HepG2 (cell line): ENCODE measurements around the gene KIF22. TPM values are rescaled to one million over a fixed set of nuclear protein-coding genes. Genes with fewer than 3 reads are reported as not detected.

Experiments used
- ADNP ChIP-seq: sonication (generic); formaldehyde crosslinking; IDR thresholded peaks from 2 replicates; pipeline ENCODE4 v1.4.0; 2020; ENCODE audit warnings: missing genetic modification reagents
- ATAD3A ChIP-seq: sonication (generic); formaldehyde crosslinking; IDR thresholded peaks from 2 replicates; pipeline ENCODE4 v1.4.0; 2020; ENCODE audit warnings: missing genetic modification reagents
- ATF3 ChIP-seq: sonication (generic); formaldehyde crosslinking; IDR thresholded peaks from 2 replicates; pipeline ENCODE4 v1.4.0; 2020; ENCODE audit warnings: missing genetic modification reagents
- ATF4 ChIP-seq, 2 experiments: fragments of 450-650 bp in 1 of 2; sonication (generic) in 1 of 2; formaldehyde crosslinking; IDR thresholded peaks; 2 replicates each; pipeline versions ENCODE4 v1.5.0 to v1.8.0; 2020 to 2022; ENCODE audit warnings: mild to moderate bottlenecking in 1 of 2, missing genetic modification reagents in 1 of 2
- ATRX ChIP-seq: sonication (generic); formaldehyde crosslinking; IDR thresholded peaks from 2 replicates; pipeline ENCODE4 v1.4.0; 2020; ENCODE audit warnings: missing genetic modification reagents, borderline replicate concordance
- DNMT1 ChIP-seq: sonication (generic); formaldehyde crosslinking; IDR thresholded peaks from 2 replicates; pipeline ENCODE4 v1.5.1; 2020; ENCODE audit warnings: mild to moderate bottlenecking, missing genetic modification reagents
- DRAP1 ChIP-seq: IDR thresholded peaks from 2 replicates; pipeline ENCODE4 v1.6.1; 2016; ENCODE audit warnings: missing genetic modification reagents, missing compliant biosample characterization
- EZH2 ChIP-seq: conservative IDR thresholded peaks from 2 replicates; pipeline ENCODE4 v1.6.1; 2012; ENCODE audit warnings: mild to moderate bottlenecking, low read depth, low read length, moderate library complexity
- FOXC1 ChIP-seq: sonication (generic); formaldehyde crosslinking; IDR thresholded peaks from 2 replicates; pipeline ENCODE4 v1.8.0; 2022; ENCODE audit warnings: mild to moderate bottlenecking, missing genetic modification reagents, borderline replicate concordance
- HMG20A ChIP-seq: IDR thresholded peaks from 2 replicates; pipeline ENCODE4 v1.6.1; 2016; ENCODE audit warnings: borderline replicate concordance
- KDM6A ChIP-seq: IDR thresholded peaks from 2 replicates; pipeline ENCODE4 v1.6.1; 2016; ENCODE audit warnings: low read depth
- MXD4 ChIP-seq: IDR thresholded peaks from 2 replicates; pipeline ENCODE4 v1.6.1; 2016; ENCODE audit warnings: mild to moderate bottlenecking, missing biosample characterization, missing genetic modification reagents
- PAX8 ChIP-seq: sonication (generic); formaldehyde crosslinking; IDR thresholded peaks from 2 replicates; pipeline ENCODE4 v1.8.0; 2022; ENCODE audit warnings: mild to moderate bottlenecking, missing genetic modification reagents, borderline replicate concordance
- PCBP2 ChIP-seq: fragments of 200-400 bp; formaldehyde crosslinking; optimal IDR thresholded peaks from 2 replicates; pipeline ENCODE3; 2018; ENCODE audit warnings: low read length, low read depth; ENCODE audit not compliant: poor library complexity, severe bottlenecking
- PLSCR1 ChIP-seq: sonication (generic); formaldehyde crosslinking; IDR thresholded peaks from 2 replicates; pipeline ENCODE4 v1.5.0; 2020; ENCODE audit warnings: missing genetic modification reagents, mild to moderate bottlenecking, borderline replicate concordance
- POLR2AphosphoS5 ChIP-seq: IDR thresholded peaks from 2 replicates; pipeline ENCODE4 v1.6.1; 2012; ENCODE audit warnings: low read depth, low read length
- RFX1 ChIP-seq: fragments of 450-650 bp; IDR thresholded peaks from 2 replicates; pipeline ENCODE4 v1.6.1; 2017
- RXRB ChIP-seq: IDR thresholded peaks from 2 replicates; pipeline ENCODE4 v1.6.1; 2016; ENCODE audit warnings: borderline replicate concordance, missing genetic modification reagents, missing compliant biosample characterization
- SNAI1 ChIP-seq: sonication (generic); formaldehyde crosslinking; IDR thresholded peaks from 2 replicates; pipeline ENCODE4 v1.5.0; 2020; ENCODE audit warnings: mild to moderate bottlenecking, missing genetic modification reagents, borderline replicate concordance
- TFDP1 ChIP-seq: IDR thresholded peaks from 2 replicates; pipeline ENCODE4 v1.6.1; 2016; ENCODE audit warnings: missing compliant biosample characterization, missing genetic modification reagents, borderline replicate concordance
- TP53 ChIP-seq: sonication (generic); formaldehyde crosslinking; conservative IDR thresholded peaks from 2 replicates; pipeline ENCODE4 v1.4.0; 2020; ENCODE audit warnings: missing genetic modification reagents
- ZFP82 ChIP-seq: sonication (generic); formaldehyde crosslinking; IDR thresholded peaks from 2 replicates; pipeline ENCODE4 v1.5.1; 2020; ENCODE audit warnings: mild to moderate bottlenecking, missing genetic modification reagents, borderline replicate concordance
- ZMAT5 ChIP-seq: sonication (generic); formaldehyde crosslinking; IDR thresholded peaks from 2 replicates; pipeline ENCODE4 v1.5.0; 2020; ENCODE audit warnings: mild to moderate bottlenecking, low read depth, missing genetic modification reagents, borderline replicate concordance
- ZNF383 ChIP-seq: sonication (generic); formaldehyde crosslinking; IDR thresholded peaks from 2 replicates; pipeline ENCODE4 v1.4.0; 2020; ENCODE audit warnings: missing genetic modification reagents, mild to moderate bottlenecking, borderline replicate concordance
- ZNF543 ChIP-seq: sonication (generic); formaldehyde crosslinking; IDR thresholded peaks from 2 replicates; pipeline ENCODE4 v1.4.0; 2020; ENCODE audit warnings: mild to moderate bottlenecking, missing genetic modification reagents
- ZNF556 ChIP-seq: sonication (generic); formaldehyde crosslinking; IDR thresholded peaks from 2 replicates; pipeline ENCODE4 v1.4.0; 2020; ENCODE audit warnings: mild to moderate bottlenecking, missing genetic modification reagents, borderline replicate concordance
- ZNF747 ChIP-seq: sonication (generic); formaldehyde crosslinking; IDR thresholded peaks from 2 replicates; pipeline ENCODE4 v1.8.1; 2023; ENCODE audit warnings: missing genetic modification reagents, mild to moderate bottlenecking, borderline replicate concordance
- polyA plus RNA-seq, 8 experiments: library from polyadenylated mRNA; depleted of rRNA in 3 of 8; stranded (reverse) in 7 of 8; unstranded in 1 of 8; fragments of >200 nt; fragmentation: Illumina TruSeq in 4 of 8; extraction: Trizol in 4 of 8; gene quantifications; 2 replicates each; pipeline versions ENCODE4 v1.2.1 to v1.2.3, GENCODE V29; 2011 to 2016; ENCODE audit warnings: low read depth in 4 of 8, missing spikeins in 1 of 8, mixed read lengths in 1 of 8; ENCODE audit not compliant: insufficient read depth in 1 of 8
- total RNA-seq, 5 experiments: library from RNA; depleted of rRNA; stranded (reverse); fragments of >200 nt; fragmentation: Illumina TruSeq; extraction: Trizol; gene quantifications; 2 replicates each; pipeline ENCODE4 v1.2.3, GENCODE V29; 2016; ENCODE audit warnings: low read depth in 1 of 5

The KIF22 gene
- total and polyA plus RNA-seq, 2 of the 13 experiments (the other 11 are each of a cell fraction or from before 2014, with no cell fraction given) = 95.8 to 118 TPM

GRCh38 chr16:29811170-29811895 lies 20.8 kb downstream of the KIF22 start (continued):
- TF ChIP-seq ATF4 (CRISPR knock-in tag; IDR thresholded peaks at IDR 0.05) (no peak), ATAD3A (no peak), ATRX (CRISPR knock-in tag) (no peak), RXRB (CRISPR knock-in tag) (peak; percentile 44; the same call in 1 of the 2 replicates), FOXC1 (CRISPR knock-in tag) (0 out of 2 replicates have a peak, but pooled peaks have one; percentile 47), ATF3 (no peak), DRAP1 (CRISPR knock-in tag) (peak; percentile 67), RFX1 (no peak), HMG20A (CRISPR knock-in tag) (no peak), TFDP1 (CRISPR knock-in tag) (peak; percentile 24; the same call in 1 of the 2 replicates), ZNF747 (CRISPR knock-in tag) (0 out of 2 replicates have a peak, but pooled peaks have one; percentile 35), DNMT1 (CRISPR knock-in tag) (0 out of 2 replicates have a peak, but pooled peaks have one; percentile 36), PAX8 (CRISPR knock-in tag) (no peak), ZMAT5 (no peak), POLR2AphosphoS5 (peak; percentile 63; the same call in 1 of the 2 replicates), ZNF556 (CRISPR knock-in tag) (peak; percentile 47; the same call in 1 of the 2 replicates), ZFP82 (CRISPR knock-in tag) (no peak), TP53 (CRISPR knock-in tag) (peak; percentile 64), ZNF543 (CRISPR knock-in tag) (peak; percentile 38; the same call in 1 of the 2 replicates), SNAI1 (CRISPR knock-in tag) (0 out of 2 replicates have a peak, but pooled peaks have one; percentile 55), MXD4 (peak; percentile 83; the same call in 1 of the 2 replicates), ADNP (CRISPR knock-in tag) (no peak), PCBP2 (no peak), KDM6A (CRISPR knock-in tag) (0 out of 2 replicates have a peak, but pooled peaks have one; percentile 20), PLSCR1 (CRISPR knock-in tag) (no peak), EZH2 (no peak), ZNF383 (CRISPR knock-in tag) (no peak)
